IPS-11a (cell line): ENCODE measurements around the gene SEMA3C.

ENCODE experiments used
- H3K4me3 ChIP-seq: one replicate; pipeline ENCODE4 v1.5.1; 2013; ENCODE audit warnings: low read depth, low read length, control low read depth

The SEMA3C gene

GRCh38 chr7:80827239-80827633 is 91.6 kb downstream of the SEMA3C start:
- no peak overlapping the region for H3K4me3 ChIP-seq

GRCh38 chr7:80826520-80827238 is 92.2 kb downstream of the SEMA3C start:
- H3K4me3 ChIP-seq, result no peak overlapping the region

GRCh38 chr7:80825499-80825898 is 93.4 kb downstream of the SEMA3C start:
- H3K4me3 ChIP-seq, result no peak overlapping the region

- no peak overlapping the region for H3K4me3 ChIP-seq
These were observed 94.6 kb downstream of the SEMA3C start for GRCh38 chr7:80824253-80824652.

GRCh38 chr7:80823057-80823456 is 95.8 kb downstream of the SEMA3C start:
- no peak overlapping the region for H3K4me3 ChIP-seq

GRCh38 chr7:80821771-80822319 is 97.0 kb downstream of the SEMA3C start:
- H3K4me3 ChIP-seq, result no peak overlapping the region

- H3K4me3 ChIP-seq, result no peak overlapping the region
These were observed 99.3 kb downstream of the SEMA3C start for GRCh38 chr7:80819503-80819902.

- no peak overlapping the region for H3K4me3 ChIP-seq
These were observed 100.7 kb downstream of the SEMA3C start for GRCh38 chr7:80818181-80818580.

GRCh38 chr7:80816806-80817205 is 102.0 kb downstream of the SEMA3C start:
- H3K4me3 ChIP-seq, result no peak overlapping the region

GRCh38 chr7:80815733-80816132 is 103.1 kb downstream of the SEMA3C start:
- H3K4me3 ChIP-seq, result no peak overlapping the region

GRCh38 chr7:80809545-80809944 is 109.3 kb downstream of the SEMA3C start:
- H3K4me3 ChIP-seq, result no peak overlapping the region

- H3K4me3 ChIP-seq, result no peak overlapping the region
These were observed 111.5 kb downstream of the SEMA3C start for GRCh38 chr7:80807166-80807900.

GRCh38 chr7:80806663-80807062 is 112.2 kb downstream of the SEMA3C start:
- no peak overlapping the region for H3K4me3 ChIP-seq

GRCh38 chr7:80804589-80804988 is 114.3 kb downstream of the SEMA3C start:
- H3K4me3 ChIP-seq, result no peak overlapping the region

- no peak overlapping the region for H3K4me3 ChIP-seq
These were observed 116.3 kb downstream of the SEMA3C start for GRCh38 chr7:80802527-80802926.

GRCh38 chr7:80794631-80795573 is 123.9 kb downstream of the SEMA3C start:
- no peak overlapping the region for H3K4me3 ChIP-seq

GRCh38 chr7:80791509-80791929 is 127.3 kb downstream of the SEMA3C start:
- no peak overlapping the region for H3K4me3 ChIP-seq

- no peak overlapping the region for H3K4me3 ChIP-seq
These were observed 128.0 kb downstream of the SEMA3C start for GRCh38 chr7:80790877-80791276.

GRCh38 chr7:80787721-80788120 is 131.1 kb downstream of the SEMA3C start:
- H3K4me3 ChIP-seq, result no peak overlapping the region

- H3K4me3 ChIP-seq, result no peak overlapping the region
These were observed 132.8 kb downstream of the SEMA3C start for GRCh38 chr7:80785961-80786536.

GRCh38 chr7:80785276-80785675 is 133.6 kb downstream of the SEMA3C start:
- H3K4me3 ChIP-seq, result no peak overlapping the region
